ENCODE results near the gene ADCK1.
"Not testable (repeated sequence)": the region's sequence is repeated elsewhere in the genome, so short reads cannot be mapped to it uniquely, and the experiment has no call there.

Gene ADCK1

DNA sequence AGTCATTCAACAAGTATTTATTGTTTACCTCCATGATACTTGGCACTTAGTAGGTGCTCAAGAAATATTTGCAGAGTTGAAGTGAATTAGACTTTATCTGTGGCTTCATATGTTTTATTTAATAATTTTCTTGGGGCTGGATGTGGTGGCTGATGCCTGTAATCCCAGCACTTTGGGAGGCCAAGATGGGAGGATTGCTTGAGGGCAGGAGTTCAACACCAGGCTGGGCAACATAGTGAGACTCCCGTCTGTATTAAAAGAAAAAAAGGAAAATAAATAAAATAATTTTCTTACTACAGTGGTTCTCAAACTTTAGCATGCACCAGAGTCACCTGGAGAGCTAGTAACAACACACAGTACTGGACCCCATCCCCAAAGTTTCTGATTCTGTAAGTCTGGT is 905 bp downstream of the ADCK1 start:
- H3K4me3 ChIP-seq (ENCODE audit: low read length) = peak overlapping the region; percentile 72
- TF ChIP-seq, protein P1, sequence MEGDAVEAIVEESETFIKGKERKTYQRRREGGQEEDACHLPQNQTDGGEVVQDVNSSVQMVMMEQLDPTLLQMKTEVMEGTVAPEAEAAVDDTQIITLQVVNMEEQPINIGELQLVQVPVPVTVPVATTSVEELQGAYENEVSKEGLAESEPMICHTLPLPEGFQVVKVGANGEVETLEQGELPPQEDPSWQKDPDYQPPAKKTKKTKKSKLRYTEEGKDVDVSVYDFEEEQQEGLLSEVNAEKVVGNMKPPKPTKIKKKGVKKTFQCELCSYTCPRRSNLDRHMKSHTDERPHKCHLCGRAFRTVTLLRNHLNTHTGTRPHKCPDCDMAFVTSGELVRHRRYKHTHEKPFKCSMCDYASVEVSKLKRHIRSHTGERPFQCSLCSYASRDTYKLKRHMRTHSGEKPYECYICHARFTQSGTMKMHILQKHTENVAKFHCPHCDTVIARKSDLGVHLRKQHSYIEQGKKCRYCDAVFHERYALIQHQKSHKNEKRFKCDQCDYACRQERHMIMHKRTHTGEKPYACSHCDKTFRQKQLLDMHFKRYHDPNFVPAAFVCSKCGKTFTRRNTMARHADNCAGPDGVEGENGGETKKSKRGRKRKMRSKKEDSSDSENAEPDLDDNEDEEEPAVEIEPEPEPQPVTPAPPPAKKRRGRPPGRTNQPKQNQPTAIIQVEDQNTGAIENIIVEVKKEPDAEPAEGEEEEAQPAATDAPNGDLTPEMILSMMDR (conservative IDR thresholded peaks at IDR 0.05; ENCODE audit: low read length) = no peak
- no peak for DNase-seq (ENCODE audit: low read depth)

DNA sequence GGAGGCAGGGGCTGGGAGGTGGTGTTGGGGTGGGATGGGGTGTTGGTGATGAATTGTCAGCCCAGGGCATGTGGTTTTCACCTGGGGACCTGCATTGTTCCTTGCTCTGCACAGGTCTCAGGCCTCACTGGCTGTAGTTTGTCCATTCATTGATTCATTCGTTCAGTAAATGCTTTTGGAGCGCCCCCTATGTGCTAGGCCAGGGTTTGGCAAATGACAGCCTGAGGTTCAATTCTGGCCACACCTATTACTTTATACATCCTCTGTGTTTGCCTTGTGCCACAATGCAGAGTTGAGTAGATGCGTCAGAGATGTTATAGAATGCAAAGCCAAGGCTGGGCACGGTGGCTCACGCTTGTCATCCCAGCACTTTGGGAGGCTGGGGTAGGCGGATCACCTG is 4.7 kb downstream of the ADCK1 start:
- TF ChIP-seq, protein P1 (conservative IDR thresholded peaks at IDR 0.05; ENCODE audit: low read length) = 0 out of 2 replicates have a peak, but pooled peaks have one; percentile 2
- DNase-seq (ENCODE audit: low read depth) = no peak
- H3K4me3 ChIP-seq (ENCODE audit: low read length) = no peak overlapping the region

DNA sequence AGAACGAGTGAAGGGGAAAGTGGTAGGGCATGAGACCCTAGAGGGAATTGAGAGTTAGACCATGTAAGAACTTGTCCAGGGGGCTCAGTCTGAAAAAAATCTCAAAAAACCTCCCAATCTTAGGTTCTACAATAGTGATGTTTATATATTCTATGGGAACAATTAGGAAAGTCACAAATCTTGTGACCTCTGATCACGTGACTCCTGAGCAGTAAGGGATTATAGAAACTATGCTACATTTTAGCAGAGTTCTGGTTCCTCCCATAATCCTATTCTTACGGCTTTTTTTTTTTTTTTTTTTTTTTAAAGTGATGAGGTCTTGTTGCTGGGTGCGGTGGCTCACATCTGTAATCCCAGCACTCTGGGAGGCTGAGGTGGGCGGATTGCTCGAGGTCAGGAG is 5.8 kb downstream of the ADCK1 start:
- DNase-seq (ENCODE audit: low read depth) = no peak
- TF ChIP-seq, protein P1 (conservative IDR thresholded peaks at IDR 0.05; ENCODE audit: low read length) = no peak
- no peak overlapping the region for H3K4me3 ChIP-seq (ENCODE audit: low read length)

DNA sequence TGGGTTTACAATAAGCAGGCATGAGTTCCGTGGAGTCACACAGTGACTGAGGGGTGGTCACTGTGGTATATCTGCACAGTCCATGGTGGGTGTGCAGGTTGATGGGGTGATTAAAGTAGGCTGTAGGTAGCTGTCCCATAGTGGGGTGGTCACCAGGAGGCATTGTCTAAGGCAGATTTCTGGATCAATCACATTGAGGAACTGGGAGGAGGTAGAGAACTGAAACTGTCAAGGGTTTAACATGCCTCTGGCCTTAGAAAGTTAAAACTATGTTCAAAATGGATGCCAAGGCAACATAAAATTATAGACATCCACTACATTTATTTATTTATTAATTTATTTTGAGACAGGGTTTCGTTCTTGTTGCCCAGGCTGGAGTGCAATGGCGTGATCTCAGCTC is 8.3 kb downstream of the ADCK1 start:
- no peak for DNase-seq (ENCODE audit: low read depth)
- TF ChIP-seq, protein P1 (conservative IDR thresholded peaks at IDR 0.05; ENCODE audit: low read length) = no peak
- H3K4me3 ChIP-seq (ENCODE audit: low read length) = no peak overlapping the region

DNA sequence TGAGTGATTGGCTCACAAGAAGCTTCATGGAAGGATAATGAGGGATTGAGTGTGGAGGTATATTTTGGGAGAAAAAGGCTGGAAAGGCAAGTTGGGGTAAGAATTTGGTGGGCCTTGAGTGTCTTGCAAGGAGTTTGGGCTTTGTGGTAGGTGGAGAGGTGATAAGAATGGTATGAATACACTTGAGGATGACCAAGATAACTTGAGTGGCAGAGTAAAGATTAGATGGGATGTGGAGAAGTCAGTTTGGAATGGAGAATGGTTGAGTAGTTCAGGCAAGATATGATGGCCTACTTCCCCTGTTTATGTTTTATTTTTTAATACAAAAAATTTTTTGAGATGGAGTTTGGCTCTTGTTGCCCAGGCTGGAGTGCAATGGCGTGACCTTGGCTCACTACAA is 9.1 kb downstream of the ADCK1 start:
- no peak overlapping the region for H3K4me3 ChIP-seq (ENCODE audit: low read length)
- no peak for DNase-seq (ENCODE audit: low read depth)
- TF ChIP-seq, protein P1 (conservative IDR thresholded peaks at IDR 0.05; ENCODE audit: low read length) = no peak

DNA sequence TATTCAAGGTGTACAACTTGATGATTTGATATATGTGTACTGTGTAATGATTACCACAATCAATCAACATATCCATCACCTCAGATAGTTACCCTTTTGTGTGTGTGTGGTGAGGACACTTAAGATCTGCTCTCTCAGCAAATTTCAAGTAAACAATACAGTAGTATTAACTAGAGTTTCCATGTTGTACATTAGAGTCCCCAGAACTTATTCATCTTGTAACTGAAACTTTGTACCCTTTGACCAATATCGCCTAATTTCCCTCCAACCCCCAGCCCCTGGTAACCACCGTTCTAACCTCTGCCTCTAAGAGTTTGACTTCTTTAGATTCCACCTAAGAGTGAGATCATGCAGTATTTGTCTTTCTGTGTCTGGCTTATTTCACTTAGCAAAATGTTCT is 12.1 kb downstream of the ADCK1 start:
- no peak for DNase-seq (ENCODE audit: low read depth)
- TF ChIP-seq, protein P1 (conservative IDR thresholded peaks at IDR 0.05; ENCODE audit: low read length) = no peak

DNA sequence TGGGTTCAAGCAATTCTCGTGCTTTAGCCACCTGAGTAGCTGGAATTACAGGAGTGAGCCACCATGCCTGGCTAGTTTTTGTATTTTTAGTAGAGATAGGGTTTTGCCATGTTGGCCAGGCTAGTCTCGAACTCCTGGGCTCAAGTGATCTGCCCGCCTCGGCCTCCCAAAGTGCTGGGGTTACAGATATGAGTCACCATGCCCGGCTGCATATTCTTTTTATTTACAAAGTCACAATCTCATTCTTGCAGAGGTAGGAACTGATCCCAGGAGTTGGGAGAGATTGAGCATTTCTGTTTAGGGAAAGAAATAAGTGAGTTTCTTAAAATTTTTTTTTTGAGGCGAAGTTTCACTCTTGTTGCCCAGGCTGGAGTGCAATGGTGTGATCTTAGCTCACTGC is 12.8 kb downstream of the ADCK1 start:
- DNase-seq (ENCODE audit: low read depth); H3K4me3 ChIP-seq (ENCODE audit: low read length): not testable (repeated sequence)

More for the DNA sequence above, 12.1 kb downstream of the ADCK1 start:
- no peak overlapping the region for H3K4me3 ChIP-seq (ENCODE audit: low read length)

DNA sequence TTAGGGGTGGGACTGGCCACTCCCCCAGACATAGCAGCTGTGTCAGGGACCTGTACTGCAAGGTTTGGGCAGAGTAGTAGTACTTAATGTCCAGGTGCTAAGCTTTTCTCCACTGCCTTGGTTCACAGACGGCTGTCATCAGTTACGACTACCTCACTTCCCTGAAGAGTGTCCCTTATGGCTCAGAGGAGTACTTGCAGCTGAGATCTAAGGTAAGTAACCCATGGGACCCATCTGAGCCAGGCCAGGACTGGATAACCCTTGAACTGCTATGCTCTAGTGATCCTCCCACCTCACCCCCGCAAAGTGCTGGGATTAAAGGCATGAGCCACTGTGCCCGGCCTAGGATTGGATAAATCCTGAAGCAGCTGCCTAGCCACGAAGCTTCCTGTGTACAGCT is 22.4 kb downstream of the ADCK1 start:
- no peak overlapping the region for H3K4me3 ChIP-seq (ENCODE audit: low read length)
- no peak for DNase-seq (ENCODE audit: low read depth)
- TF ChIP-seq, protein P1 (conservative IDR thresholded peaks at IDR 0.05; ENCODE audit: low read length) = no peak

All from AG10803 (cell line).